HEK293 (cell line): ENCODE results near the gene BRD3.

Experiments
- CTCF ChIA-PET: fragments of 350-600 bp; formaldehyde crosslinking; extraction: SDS; loops from one replicate; lab custom pipeline; 2021; ENCODE audit warnings: antibody characterized with exemption; lab: Yijun Ruan, JAX
- POLR2A ChIA-PET: fragments of 300-600 bp; formaldehyde crosslinking; extraction: SDS; loops from one replicate; lab custom pipeline; 2020; ENCODE audit warnings: antibody characterized with exemption, inconsistent platforms; lab: Yijun Ruan, JAX
- H3K27ac ChIP-seq: fragments of 200-500 bp; sonication (Bioruptor generic); 2 replicates; pipeline ENCODE4 v1.5.1; 2014; ENCODE audit warnings: low read depth, low read length, control low read depth, inconsistent platforms; ENCODE audit errors: extremely low read depth
- H3K36me3 ChIP-seq, 2 experiments: fragments of 200-500 bp in 1 of 2; sonication (Bioruptor generic) in 1 of 2; 1 replicate in 1 of 2; 2 replicates in 1 of 2; pipeline ENCODE4 v1.5.1; 2014 to 2017; ENCODE audit warnings: inconsistent platforms in 2 of 2, low read length in 2 of 2; ENCODE audit not compliant: control insufficient read depth in 2 of 2, insufficient read depth in 1 of 2
- H3K4me1 ChIP-seq: fragments of 200-500 bp; sonication (Bioruptor generic); 2 replicates; pipeline ENCODE4 v1.5.1; 2014; ENCODE audit warnings: mild to moderate bottlenecking, low read length, inconsistent platforms; ENCODE audit not compliant: control insufficient read depth, insufficient read depth
- H3K4me3 ChIP-seq: 2 replicates; pipeline ENCODE4 v1.5.1; 2011; ENCODE audit warnings: low read depth, mild to moderate bottlenecking, control low read depth, low read length, moderate library complexity
- H3K9me3 ChIP-seq: fragments of 200-500 bp; sonication (Bioruptor generic); 2 replicates; pipeline ENCODE4 v1.5.1; 2014; ENCODE audit warnings: low read depth, low read length, inconsistent platforms; ENCODE audit not compliant: control insufficient read depth, insufficient read depth
- EGR2 ChIP-seq: fragments of 450-650 bp; formaldehyde crosslinking; IDR thresholded peaks from 2 replicates; pipeline ENCODE4 v1.5.1; 2016; ENCODE audit warnings: low read depth, missing biosample characterization, missing genetic modification characterization
- GLIS2 ChIP-seq: fragments of 450-650 bp; formaldehyde crosslinking; IDR thresholded peaks from 2 replicates; pipeline ENCODE4 v1.5.1; 2016; ENCODE audit warnings: missing biosample characterization, missing genetic modification characterization
- ZBTB10 ChIP-seq: fragments of 450-650 bp; formaldehyde crosslinking; IDR thresholded peaks from 2 replicates; pipeline ENCODE4 v1.5.1; 2016; ENCODE audit warnings: missing biosample characterization, missing genetic modification characterization
- ZBTB20 ChIP-seq: fragments of 450-650 bp; formaldehyde crosslinking; IDR thresholded peaks from 2 replicates; pipeline ENCODE4 v1.5.1; 2016; ENCODE audit warnings: missing biosample characterization, missing genetic modification characterization
- ZBTB26 ChIP-seq: fragments of 450-650 bp; formaldehyde crosslinking; optimal IDR thresholded peaks from 2 replicates; pipeline ENCODE3; 2016; ENCODE audit warnings: missing biosample characterization, mild to moderate bottlenecking, missing genetic modification characterization
- ZFHX2 ChIP-seq: fragments of 450-650 bp; formaldehyde crosslinking; conservative IDR thresholded peaks from 2 replicates; pipeline ENCODE4 v1.5.1; 2016; ENCODE audit warnings: missing biosample characterization, missing genetic modification characterization
- ZNF140 ChIP-seq: fragments of 450-650 bp; formaldehyde crosslinking; IDR thresholded peaks from 2 replicates; pipeline ENCODE4 v1.5.1; 2016; ENCODE audit warnings: missing biosample characterization, missing genetic modification characterization
- ZNF155 ChIP-seq: fragments of 450-650 bp; formaldehyde crosslinking; IDR thresholded peaks from 2 replicates; pipeline ENCODE4 v1.5.1; 2016; ENCODE audit warnings: missing biosample characterization, missing genetic modification characterization
- ZNF211 ChIP-seq: fragments of 450-650 bp; formaldehyde crosslinking; IDR thresholded peaks from 2 replicates; pipeline ENCODE4 v1.5.1; 2016; ENCODE audit warnings: low read depth, missing biosample characterization, missing genetic modification characterization
- ZNF280C ChIP-seq: fragments of 450-650 bp; formaldehyde crosslinking; IDR thresholded peaks from 2 replicates; pipeline ENCODE4 v1.5.1; 2016; ENCODE audit warnings: missing biosample characterization, missing genetic modification characterization
- ZNF335 ChIP-seq: fragments of 450-650 bp; formaldehyde crosslinking; conservative IDR thresholded peaks from 2 replicates; pipeline ENCODE4 v1.5.1; 2016; ENCODE audit warnings: missing biosample characterization, missing genetic modification characterization
- ZNF398 ChIP-seq: fragments of 450-650 bp; formaldehyde crosslinking; IDR thresholded peaks from 2 replicates; pipeline ENCODE4 v1.5.1; 2017; ENCODE audit warnings: missing biosample characterization, missing genetic modification characterization

Gene BRD3

GRCh38 chr9:134066913-134067851, 644 bp downstream of the BRD3 start (continued):
- TF ChIP-seq ZBTB10 (tag by site-specific recombination) (peak; percentile 66; the same call in 1 of the 2 replicates), ZBTB20 (peak; percentile 71), ZFHX2 (tag by site-specific recombination) (peak; percentile 19; the same call in 1 of the 2 replicates)

GRCh38 chr9:134066526-134066912, 1.3 kb downstream of the BRD3 start:
- TF ChIP-seq ZNF335 (peak; percentile 60), ZNF140 (tag by site-specific recombination) (0 out of 2 replicates have a peak, but pooled peaks have one; percentile 14), EGR2 (tag by site-specific recombination) (no peak), ZNF280C (tag by site-specific recombination) (no peak), ZNF398 (tag by site-specific recombination) (no peak), ZBTB26 (tag by site-specific recombination) (no peak), ZNF155 (no peak), GLIS2 (tag by site-specific recombination) (0 out of 2 replicates have a peak, but pooled peaks have one; percentile 42), ZNF211 (tag by site-specific recombination) (no peak)
- Histone ChIP-seq H3K9me3 (no peaks in the 10 kb centered on the region), H3K27ac (peak overlapping the region; percentile 92), H3K4me3 (peak overlapping the region; percentile 50), H3K36me3 (peaks cover 0 to 6% of the 10 kb centered on the region in 2 experiments; a peak in 2 of 3 replicates), H3K4me1 (no peaks in the 10 kb centered on the region)
- POLR2A ChIA-PET = interaction anchor here (0.5 to 0.9 kb wide), 2 partner anchors 15 to 68 kb away, joined by 3 to 4 read pairs; no protein-coding TSS in a partner anchor
- CTCF ChIA-PET = interaction anchor here (0.7 to 1.2 kb wide), 3 partner anchors 21 to 161 kb away, joined by 3 read pairs; no protein-coding TSS in a partner anchor
